ENCODE results near the gene ABCG4.

DNA sequence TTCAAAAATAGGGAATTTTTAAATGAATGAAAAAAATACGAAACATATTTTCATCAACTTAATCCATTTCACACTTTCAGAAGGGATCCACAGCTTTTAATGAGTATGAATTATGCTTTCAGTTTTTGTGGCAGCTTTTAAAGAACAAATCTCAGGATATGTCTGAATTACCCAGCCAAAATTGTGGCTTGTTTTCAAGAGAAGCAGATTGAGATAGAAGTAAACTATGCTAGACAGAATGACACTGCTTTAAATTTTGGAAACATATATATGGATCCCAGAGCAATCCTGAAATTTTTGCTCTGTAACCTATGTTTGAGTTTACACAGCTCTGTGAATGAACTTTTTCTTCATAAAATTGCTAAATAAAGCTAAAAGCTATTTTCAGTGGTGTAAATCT lies 29.9 kb upstream of the ABCG4 start:
- TF ChIP-seq TAF1 (IDR thresholded peaks at IDR 0.05; ENCODE audit: low read depth) = no peak
- TF ChIP-seq CREB1 (IDR thresholded peaks at IDR 0.05; ENCODE audit: low read depth) = no peak
